HL-60 (cell line): ENCODE results near the gene KRT10.

ENCODE experiments used
- DNase-seq, 2 experiments: peaks; one replicate each; pipeline ENCODE4 v3.0.0-alpha.2; 2010 to 2020; ENCODE audit warnings: low read depth in 1 of 2, low spot score in 1 of 2
- H3K27ac ChIP-seq: fragments of 250-450 bp; sonication (Bioruptor Pico); replicated peaks from 2 replicates; pipeline ENCODE4 v1.5.1; 2020; ENCODE audit warnings: mild to moderate bottlenecking, moderate library complexity
- H3K27me3 ChIP-seq: fragments of 250-450 bp; sonication (Bioruptor Pico); 2 replicates; pipeline ENCODE4 v1.5.1; 2021; ENCODE audit warnings: mild to moderate bottlenecking, moderate library complexity; ENCODE audit not compliant: insufficient read depth, poor library complexity, severe bottlenecking
- H3K4me3 ChIP-seq: replicated peaks from 2 replicates; pipeline ENCODE4 v1.5.1; 2011; ENCODE audit warnings: mild to moderate bottlenecking, control low read depth, low read length; ENCODE audit not compliant: insufficient read depth
- CTCF ChIP-seq: IDR thresholded peaks from one replicate; pipeline ENCODE4 v1.5.1; 2011; ENCODE audit warnings: low read length, control low read depth, inconsistent platforms; ENCODE audit not compliant: insufficient read depth
- GABPA ChIP-seq: IDR thresholded peaks from 2 replicates; pipeline ENCODE4 v1.6.1; 2012; ENCODE audit warnings: low read depth
- POLR2AphosphoS5 ChIP-seq: IDR thresholded peaks from 2 replicates; pipeline ENCODE4 v1.6.1; 2012; ENCODE audit warnings: low read depth
- SPI1 ChIP-seq: IDR thresholded peaks from 2 replicates; pipeline ENCODE4 v1.6.1; 2012; ENCODE audit warnings: low read depth, mild to moderate bottlenecking, borderline replicate concordance
- TF ChIP-seq, protein P1 (sequence below): IDR thresholded peaks from 2 replicates; pipeline ENCODE4 v1.6.1; 2012; ENCODE audit warnings: low read depth; ENCODE audit not compliant: insufficient replicate concordance

Gene KRT10

DNA sequence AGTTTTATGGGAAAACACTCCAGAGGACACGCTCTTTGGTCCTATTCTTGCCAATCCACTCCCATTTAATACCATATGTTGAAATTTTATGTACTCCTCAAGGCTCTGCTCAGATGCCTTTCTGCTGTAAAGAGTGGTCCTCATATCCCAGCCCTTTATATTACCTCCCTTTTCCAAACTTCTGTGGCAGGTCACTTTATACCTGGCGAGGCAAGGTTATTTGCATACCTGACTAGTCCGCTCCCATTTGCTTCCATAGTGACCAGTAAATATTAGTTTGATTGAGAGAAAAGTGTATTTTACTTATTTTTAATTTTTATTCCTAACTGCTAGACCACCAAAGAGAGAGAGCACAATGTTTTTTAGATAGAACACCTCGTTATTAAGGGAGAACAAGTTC lies 27.3 kb upstream of the KRT10 start:
- Histone ChIP-seq H3K27me3 (peaks cover 19% of the 10 kb centered on the region), H3K27ac (no peak overlapping the region), H3K4me3 (no peak overlapping the region)
- no peak for DNase-seq
- no peak for TF ChIP-seq SPI1
- TF ChIP-seq POLR2AphosphoS5 = no peak
- TF ChIP-seq, protein P1, sequence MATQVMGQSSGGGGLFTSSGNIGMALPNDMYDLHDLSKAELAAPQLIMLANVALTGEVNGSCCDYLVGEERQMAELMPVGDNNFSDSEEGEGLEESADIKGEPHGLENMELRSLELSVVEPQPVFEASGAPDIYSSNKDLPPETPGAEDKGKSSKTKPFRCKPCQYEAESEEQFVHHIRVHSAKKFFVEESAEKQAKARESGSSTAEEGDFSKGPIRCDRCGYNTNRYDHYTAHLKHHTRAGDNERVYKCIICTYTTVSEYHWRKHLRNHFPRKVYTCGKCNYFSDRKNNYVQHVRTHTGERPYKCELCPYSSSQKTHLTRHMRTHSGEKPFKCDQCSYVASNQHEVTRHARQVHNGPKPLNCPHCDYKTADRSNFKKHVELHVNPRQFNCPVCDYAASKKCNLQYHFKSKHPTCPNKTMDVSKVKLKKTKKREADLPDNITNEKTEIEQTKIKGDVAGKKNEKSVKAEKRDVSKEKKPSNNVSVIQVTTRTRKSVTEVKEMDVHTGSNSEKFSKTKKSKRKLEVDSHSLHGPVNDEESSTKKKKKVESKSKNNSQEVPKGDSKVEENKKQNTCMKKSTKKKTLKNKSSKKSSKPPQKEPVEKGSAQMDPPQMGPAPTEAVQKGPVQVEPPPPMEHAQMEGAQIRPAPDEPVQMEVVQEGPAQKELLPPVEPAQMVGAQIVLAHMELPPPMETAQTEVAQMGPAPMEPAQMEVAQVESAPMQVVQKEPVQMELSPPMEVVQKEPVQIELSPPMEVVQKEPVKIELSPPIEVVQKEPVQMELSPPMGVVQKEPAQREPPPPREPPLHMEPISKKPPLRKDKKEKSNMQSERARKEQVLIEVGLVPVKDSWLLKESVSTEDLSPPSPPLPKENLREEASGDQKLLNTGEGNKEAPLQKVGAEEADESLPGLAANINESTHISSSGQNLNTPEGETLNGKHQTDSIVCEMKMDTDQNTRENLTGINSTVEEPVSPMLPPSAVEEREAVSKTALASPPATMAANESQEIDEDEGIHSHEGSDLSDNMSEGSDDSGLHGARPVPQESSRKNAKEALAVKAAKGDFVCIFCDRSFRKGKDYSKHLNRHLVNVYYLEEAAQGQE = no peak
- no peak for TF ChIP-seq GABPA
- no peak for TF ChIP-seq CTCF

- TF ChIP-seq, protein P1 = no peak
- TF ChIP-seq SPI1 (no peak), CTCF (no peak), GABPA (no peak), POLR2AphosphoS5 (no peak)
- DNase-seq = no peak
- H3K27me3 ChIP-seq = peaks cover 13% of the 10 kb centered on the region
- H3K27ac ChIP-seq = no peak overlapping the region
- no peak overlapping the region for H3K4me3 ChIP-seq
Observed at GRCh38 chr17:40848583-40849235, 26.3 kb upstream of the KRT10 start.

- H3K27me3 ChIP-seq = peaks cover 6% of the 10 kb centered on the region
Observed at GRCh38 chr17:40846515-40847144, 24.2 kb upstream of the KRT10 start.

More at GRCh38 chr17:40846515-40847144, 24.2 kb upstream of the KRT10 start:
- DNase-seq = no peak
- no peak for TF ChIP-seq CTCF
- no peak for TF ChIP-seq POLR2AphosphoS5
- TF ChIP-seq, protein P1 = no peak
- TF ChIP-seq GABPA = no peak
- TF ChIP-seq SPI1 = no peak
- H3K27ac ChIP-seq = no peak overlapping the region
- no peak overlapping the region for H3K4me3 ChIP-seq
